Stimulated activated CD8-positive, alpha-beta memory T cell treated with anti-CD3 and anti-CD28 coated beads, Interleukin-7, amount 100 ng/mL, for 1 hour (primary cell): Measurements from ENCODE around the gene ALDH3A1.
A peak's percentile ranks its signal among the peaks of the same experiment; 100 is the strongest.

Experiments
- DNase-seq, 2 donors: peaks; one replicate each; pipeline ENCODE4 v3.0.0-alpha.2; 2020; ENCODE audit warnings: low read depth in 2 of 2

ALDH3A1 gene

DNA sequence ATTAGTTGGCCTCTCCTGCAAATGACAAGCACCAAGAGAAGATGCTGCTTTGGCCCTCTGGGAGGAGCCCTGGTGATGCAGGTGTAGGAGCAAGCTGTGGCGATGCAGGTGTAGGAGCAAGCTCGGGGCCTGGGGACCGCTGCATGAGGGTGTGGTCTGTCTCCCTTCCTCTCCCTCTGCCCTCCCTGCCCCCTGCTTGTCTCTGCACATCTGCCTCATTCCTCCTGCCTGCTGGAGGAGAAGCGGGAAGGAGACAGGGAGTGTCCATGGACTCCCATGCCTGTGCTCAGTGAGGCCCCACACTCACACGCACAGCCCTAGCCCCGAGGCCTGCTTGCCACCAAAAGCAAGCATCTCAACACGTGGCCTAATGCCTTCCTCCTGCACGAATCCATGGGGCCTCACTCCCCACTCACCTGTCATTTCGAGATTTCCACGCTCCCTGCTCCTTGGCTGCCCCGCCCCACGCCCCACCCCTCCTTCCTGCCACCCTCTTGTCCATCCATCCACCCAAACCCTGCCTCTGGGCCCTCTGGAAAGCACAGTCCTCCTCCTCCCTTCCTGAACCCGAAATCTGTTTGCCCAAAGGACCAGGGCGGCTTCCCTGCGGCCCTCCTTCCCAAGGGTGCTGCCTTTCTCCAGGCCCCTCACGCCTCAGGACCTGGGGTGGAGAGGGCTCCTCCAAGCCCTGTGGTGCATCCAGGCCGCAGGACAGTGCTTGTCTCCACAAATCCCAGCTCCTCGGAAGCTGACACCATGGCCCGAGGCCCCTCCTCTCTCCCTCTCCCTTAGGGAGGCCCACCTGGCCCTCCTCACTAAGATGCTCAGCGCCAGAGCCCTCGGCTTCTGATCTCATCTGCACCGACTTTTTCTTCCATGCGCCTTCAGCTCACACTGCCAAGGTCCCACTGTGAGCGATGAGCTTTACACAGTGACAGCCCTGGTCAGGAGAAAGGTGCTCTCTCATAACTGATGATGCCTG lies 11.8 kb upstream of the ALDH3A1 start:
- no peak for DNase-seq

DNA sequence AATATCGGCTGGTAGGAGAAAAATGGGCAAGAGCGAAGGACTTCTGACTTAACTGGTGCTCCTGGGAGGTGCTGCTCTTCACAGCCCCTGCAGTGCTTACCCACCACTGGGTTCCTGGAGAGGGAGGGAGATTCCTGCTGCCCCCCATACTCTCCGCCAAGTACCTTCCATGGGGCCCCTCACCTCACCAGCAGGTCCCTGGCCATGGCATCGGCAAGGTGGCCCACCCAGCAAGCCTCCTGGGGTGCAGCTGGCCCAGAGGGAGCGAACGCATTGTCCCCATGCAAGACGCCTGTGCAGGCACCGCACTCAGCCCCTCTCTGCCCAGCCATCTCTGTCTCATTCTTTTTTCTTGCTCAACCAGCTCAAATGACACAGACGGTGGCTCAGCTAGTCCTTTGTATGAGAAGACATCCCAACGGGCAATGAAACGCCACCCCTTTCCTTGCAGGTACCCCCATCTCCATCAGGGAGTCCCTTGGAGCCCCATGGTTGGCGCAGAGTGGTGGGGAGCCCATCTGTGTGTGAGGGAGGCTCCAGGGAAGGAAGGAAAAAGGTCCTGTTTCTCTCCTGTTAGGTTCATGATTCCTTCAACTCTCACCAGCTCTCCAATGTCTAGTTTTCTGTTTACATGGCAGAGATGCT lies 9.6 kb upstream of the ALDH3A1 start:
- DNase-seq = no peak

DNA sequence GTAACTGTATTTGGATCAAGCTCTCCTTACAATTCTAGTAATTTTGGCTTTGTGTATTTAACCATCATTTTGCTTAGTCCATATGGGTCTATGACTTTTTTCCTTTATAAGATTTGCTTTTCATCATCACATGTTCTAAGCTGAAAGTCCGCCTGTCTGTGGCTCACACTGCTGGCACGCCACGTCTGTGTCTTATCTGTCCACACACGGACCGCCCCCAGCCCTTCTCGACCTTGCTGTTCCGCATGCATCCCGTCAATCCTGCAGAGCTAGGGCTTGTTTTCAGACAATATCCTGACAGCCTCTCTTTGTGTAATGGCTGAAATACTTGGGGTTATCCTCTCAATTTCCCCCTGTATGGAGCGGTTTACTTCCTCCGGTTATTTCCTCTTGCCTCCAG lies 8.4 kb upstream of the ALDH3A1 start:
- no peak for DNase-seq

DNA sequence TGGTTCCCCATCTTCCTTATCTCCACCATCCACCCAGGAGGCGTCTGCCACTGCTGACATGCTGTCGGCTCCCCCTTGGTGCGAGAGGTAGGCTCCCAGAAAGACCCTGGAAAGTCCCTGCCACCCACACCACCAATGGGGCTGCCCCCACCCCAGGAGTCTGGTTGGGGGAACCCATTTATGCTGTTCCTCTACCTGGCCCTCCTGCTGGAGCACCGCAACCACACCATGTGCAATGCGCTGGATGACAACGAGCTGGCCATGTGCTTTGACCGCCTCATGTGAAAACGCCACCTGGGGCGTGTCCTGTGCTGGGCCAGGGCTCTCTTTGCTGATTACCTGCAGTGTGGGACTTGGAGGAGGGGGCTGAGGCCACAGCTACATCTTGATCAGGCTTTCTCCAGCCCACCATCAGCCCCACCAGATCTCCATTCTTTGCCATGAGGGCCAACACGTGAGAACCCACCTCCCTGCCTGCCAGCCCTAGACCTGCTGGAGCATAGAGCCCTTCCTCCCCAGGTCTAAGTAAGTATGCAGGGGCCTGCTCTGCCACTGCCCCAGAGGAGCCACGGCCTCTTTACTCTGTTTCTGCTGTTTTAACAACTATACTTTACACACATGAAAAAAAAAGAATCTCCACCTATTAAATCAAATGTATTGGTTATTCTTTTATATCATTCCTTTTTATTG lies 7.9 kb upstream of the ALDH3A1 start:
- no peak for DNase-seq

DNA sequence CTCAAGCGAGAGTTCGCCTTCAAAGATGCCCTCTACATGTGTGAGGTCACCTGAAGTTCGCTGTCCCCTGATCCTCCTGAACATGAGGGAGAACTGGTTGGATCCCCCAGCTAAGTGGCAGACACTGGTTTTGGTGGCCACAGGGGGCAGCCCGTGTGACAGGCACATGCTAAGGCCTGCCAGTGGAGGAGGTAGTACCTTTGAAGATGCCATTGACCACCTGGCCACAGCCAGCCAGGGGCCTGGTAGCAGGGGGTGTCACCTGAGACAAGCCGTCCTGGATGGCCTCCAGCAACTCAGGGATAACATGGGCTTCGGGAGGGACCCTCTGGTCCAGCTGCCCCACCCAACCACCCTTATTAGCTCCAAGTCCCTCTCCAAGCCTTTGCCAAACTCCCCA lies 7.3 kb upstream of the ALDH3A1 start:
- DNase-seq = no peak

DNA sequence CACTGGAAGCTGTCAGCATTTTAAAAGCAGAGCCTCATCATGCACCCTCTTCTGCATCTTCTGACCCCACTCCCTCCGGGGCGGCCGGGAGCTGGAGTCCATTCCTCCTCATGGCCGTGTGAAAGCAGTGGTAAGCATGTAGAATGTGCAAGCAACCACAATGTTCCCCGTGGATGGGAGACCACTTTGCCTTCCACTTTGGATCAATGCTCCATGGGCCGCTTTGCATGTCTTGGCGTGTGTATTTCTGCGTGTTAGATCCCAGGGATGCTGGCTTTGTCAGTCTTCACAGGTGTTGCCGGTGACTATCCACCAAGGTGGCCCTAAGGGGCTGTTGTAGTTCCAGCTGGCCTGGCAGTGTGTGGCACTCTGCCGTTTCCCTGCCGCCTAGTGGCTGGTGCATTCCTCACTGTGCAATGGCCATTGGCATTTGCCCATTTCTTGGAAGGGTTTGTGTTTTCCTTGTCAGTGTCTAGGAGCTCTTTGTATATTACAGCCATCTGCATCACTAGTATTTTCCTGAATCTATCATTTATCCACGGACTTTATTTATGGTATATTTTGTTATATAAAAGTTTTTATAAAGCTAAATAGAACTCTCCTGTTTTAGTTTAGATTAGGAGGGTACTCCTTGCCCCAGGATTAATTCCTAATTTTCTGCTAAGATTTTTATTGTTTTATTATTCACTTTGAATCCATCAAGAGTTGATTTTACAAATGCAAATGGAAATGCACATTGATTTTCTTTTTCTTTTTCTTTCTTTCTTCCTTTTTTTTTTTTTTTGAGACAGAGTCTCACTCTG lies 5.8 kb upstream of the ALDH3A1 start:
- DNase-seq = no peak

DNA sequence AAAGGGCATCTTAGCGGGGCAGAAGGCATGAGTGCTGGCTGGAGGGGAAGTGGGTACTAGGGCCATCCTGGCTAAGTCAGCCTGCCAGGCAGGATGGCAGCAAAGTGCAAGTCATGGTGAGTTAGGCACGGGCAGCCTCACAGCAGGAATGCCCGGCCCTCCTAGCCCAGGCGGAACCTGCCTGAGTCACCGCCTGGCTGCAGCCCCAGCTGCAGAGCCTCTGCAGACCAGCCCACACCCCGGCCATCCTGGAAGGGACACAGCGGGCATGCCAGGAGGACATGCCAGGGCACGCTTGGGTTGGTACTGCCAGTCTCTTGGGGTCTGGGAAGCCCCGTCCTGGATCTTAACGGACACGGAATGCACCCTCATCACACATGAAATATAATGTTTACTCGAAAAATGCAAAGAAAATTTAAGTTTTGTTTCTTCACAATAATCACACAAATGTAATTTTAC lies 5.0 kb upstream of the ALDH3A1 start:
- DNase-seq = no peak

DNA sequence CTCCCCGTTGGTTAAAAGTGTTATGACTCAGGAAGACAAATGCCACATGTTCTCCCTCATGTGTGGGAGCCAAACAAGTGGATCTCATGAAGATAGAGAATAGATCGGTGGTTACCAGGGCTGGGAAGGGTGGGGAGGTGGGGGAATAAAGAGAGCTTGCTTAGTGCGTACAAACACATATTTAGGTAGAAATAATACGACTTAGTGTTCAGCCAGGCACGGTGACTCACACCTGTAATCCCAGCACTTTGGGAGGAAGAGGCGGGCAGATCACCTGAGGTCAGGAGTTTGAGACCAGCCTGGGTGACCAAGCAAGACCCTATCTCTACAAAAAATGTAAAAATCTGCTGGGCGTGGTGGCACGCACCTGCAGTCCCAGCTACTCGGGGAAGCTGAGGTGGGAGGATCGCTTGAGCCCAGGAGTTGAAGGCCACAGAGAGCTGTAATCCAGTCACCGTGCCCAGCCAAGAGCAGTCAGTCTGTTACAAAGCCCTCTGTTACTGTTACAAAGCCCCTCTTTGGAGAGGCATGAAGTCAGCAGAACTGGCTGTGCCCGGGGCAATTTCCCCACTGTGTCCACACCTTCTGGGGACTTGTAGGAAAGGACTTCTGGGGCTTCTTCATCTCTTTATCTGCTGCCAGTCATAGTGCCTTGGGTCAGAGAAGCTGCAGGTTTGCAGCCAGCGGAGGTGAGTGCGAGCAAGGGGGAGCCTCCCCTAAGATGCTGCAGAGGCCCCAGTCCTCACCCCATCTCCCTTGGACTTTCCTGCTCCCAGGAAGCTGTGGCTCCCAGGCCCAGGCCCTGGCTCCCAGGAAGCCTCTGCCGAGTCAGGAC lies 4.3 kb upstream of the ALDH3A1 start:
- DNase-seq = no peak

DNA sequence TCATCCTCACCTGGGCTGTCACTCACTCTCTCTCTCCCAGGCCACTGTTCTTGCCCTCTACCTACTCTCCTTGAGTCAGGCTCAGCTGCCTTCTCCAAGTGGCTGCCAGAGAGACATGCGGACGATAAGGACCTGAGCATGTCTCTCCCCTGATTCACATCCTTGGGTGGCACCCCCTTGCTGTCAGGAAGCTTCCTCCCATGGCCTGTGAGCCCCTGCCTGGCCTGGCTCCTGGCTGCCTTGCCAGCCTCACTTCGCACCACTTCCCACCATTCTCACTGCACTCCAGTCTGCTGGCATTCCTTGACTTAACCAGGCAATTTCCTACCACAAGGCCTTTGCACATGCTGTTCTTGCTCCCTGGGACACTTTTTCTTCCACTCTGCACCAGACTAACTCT lies 2.7 kb upstream of the ALDH3A1 start:
- DNase-seq = no peak

DNA sequence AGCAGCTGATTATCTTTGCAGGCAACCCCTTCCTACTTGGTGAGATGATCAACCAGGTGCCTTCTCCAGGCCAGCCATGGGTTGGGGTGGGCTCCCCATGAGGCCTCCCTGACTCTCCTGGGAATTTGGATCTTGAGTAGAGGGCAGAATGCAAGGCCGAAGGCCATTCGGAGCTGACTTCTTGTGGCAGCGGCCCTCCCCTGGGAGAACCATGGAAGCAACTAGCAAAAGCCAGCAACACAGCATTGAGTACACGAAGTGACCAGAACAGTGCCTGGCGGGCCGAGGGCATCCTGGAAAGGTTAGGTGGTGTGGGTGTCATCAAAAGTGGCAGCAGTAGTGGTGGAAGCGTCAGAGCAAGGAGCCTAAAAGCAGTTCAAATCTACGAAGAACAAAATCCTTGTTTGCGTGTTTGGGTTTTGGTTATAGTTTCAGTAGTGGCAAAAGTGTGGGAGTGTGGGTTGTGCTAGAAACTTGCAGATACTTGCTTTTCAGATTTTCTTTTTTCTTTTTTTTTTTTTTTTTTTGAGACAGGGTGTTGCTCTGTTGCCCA lies 2.0 kb upstream of the ALDH3A1 start:
- no peak for DNase-seq

DNA sequence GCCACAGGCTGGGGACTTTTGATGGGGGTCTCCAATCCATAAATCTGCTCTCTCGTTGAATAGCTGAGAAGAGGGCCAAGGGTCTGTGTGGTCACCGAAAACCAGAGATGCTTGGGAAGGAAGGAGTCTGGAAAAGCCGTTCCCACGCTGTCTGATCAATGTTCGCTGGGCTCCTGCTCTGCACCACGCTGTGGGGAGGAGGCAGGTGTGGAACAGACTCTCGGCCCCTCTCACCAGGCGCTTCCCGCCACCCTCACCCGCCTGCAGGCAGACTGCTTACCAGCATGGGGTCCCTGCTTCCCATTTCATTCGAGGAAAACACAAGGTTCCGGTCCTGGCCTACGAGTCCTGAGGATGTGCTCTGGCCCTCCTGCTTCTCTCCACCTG lies 702 bp upstream of the ALDH3A1 start:
- DNase-seq = no peak

DNA sequence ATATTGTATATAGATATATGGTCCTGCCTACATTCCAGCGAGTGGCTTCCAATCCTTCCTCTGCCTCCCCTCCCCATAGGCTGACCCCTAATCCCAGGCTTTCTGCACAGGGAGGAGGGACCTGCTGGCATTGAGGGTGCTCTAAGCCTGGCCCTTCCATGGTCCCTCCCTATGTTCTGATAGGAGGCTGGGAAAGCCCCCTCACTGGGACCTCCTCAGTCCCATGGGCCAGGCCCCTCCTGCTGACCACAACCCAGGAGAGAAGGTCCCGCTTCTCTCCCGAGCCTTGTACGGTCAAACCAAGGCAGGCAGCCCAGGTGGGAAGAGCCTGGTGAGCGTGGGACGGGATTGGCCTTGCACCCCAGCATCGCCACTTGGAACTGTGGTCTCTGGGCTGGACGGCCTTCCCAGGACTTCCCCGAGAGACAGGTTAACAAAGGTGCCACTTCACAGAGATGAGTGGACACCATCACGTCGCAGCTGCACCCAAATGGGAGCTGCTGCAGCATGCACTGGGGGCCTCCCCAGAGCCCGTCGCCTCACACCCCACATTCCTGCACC lies 859 bp downstream of the ALDH3A1 start:
- no peak for DNase-seq

DNA sequence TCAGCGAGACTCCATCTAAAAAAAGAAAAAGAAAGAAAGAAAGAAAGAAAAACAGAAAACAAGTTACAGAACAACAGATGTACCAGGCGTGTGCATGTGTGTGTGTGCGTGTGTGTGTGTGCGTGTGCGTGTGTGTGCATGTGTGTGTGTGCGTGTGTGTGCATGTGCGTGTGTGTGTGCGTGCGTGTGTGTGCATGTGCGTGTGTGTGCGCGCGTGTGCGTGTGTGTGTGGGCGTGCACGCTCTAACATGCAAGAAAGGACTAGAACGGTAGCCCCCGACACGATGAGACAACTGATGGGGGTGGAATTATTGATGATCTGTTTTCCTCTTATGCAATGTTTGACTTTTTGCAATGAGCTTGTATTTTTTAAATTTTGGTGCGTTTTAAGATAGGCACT lies 1.6 kb downstream of the ALDH3A1 start:
- no peak for DNase-seq

DNA sequence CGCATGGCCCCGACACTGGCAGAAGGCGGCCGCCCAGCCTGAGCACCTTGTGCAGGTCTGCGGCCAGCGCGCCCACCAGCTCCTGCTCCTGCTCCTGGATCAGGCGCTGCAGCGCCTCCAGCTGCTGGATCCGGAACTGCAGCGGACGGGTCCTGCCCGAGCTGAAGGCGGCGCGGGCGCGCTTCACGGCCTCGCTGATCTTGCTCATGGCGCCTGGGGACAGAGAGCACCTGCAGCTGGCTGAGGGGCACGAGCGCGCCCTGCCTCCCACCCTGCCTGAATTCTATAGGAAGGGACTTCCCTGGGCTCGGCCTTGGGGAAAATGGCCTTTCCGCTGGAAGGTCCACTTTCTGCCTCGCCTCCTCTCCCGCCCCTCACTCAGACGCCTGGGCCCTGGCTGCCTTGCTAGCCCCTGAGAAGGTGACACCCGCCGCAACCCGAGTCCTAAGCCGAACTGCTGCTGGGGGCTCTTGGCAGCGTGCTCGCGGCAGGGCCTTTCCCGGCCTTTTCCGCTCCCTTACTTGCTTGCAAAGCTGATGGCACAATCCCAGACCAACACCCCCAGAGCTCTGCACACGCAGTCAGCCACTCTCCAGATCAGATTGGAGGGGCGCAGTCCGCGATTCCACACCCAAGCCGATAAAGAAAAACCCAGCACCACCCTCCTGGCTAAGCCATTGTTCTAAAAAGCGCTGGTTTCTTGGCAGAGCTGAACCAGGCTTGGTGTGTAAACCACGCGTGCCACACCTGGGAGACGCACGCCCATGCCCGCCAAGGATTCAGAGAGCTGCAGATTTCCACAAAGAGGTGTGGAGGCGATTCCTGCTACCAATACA lies 3.0 kb downstream of the ALDH3A1 start:
- peak; percentile 61 to 71 for DNase-seq

DNA sequence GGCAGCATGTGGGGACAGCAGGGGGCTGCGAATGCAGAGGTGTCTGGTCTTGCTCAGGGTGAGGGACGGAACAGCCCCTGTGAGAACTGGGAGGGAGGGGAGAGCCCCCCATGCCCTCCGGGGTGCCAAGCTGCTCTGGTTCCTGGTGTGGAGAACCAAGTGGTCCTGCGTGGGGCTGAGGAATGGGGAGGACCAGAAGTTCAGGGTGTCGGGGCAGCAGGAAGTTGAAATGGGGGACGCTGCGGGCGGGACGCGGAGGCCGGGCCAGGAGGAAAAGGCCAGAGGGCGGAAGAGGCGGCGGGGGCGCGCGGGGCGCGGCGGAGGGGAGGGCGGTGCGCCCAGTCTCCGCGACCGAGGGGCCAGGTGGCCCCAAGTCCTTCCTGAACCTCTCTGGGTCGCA lies 3.6 kb downstream of the ALDH3A1 start:
- DNase-seq = no peak

DNA sequence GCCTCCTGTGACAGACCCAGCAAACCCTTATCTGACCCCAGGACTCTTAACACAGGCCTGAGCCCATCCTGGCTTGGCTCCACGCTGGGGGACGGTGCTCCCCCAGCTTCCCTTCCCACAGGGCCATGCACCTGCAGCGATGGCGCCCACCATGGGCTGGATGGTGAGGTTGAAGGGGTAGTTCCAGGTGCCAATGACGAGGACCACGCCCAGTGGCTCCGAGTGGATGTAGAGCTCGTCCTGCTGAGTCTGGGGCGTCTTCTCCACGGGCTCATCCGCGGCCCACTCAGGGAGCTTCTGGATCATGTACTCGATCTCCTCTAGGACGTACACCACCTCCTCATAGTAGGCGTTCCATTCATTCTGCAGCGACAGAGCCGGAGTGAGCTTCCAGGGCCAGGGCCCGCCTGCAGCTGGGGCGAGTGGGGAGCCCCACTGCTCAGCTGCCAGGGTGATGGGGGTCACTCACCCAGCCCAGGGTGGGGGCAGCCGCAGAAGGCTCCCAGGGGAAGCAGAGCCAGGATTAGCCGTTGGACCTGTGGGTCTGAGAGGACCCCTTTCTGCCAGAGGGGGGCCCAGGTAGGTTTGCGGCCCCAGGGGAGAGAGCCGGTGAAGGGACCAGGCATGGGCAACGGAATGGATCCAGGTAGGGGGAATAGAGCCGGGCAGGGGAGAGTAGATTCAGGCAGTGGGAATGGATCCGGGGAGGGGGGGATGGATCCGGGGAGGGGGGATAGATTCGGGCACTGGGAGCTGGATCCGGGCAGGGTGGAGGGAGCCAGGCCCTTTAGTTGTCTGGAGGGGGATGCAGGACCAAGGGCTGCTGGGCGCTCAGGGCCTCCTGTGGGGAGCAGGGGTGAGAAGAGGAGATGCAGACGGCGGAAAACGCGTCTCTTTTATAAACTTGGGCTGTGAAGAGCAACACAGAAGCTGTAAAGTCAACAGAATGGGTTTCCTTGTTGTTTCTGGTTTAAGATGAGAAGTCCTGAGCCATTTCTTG lies 4.7 kb downstream of the ALDH3A1 start:
- DNase-seq = no peak

DNA sequence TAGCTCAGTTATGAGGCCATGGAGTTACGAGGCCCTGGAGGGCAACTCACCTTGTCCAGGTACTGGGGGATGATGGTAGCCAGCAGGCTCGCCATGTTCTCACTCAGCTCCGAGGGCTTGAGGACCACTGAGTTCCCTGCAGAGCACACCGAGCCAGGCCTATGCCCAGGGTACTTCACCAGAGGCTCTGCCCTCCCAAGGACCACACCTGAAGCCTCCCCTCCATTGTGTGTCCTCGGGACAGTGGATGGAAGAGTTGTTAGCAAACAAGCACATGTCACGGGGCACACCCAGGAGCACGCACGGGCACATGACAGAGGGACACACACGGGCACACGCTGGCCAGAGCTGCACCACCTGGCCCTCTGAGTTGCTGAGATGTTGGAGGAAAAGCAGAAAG lies 5.6 kb downstream of the ALDH3A1 start:
- no peak for DNase-seq
